Measurements from ENCODE around the gene GLI2. TPM values are rescaled to one million over a fixed set of nuclear protein-coding genes. Genes with fewer than 3 reads are reported as not detected.

GLI2 gene
- total RNA-seq, 1 experiment from 2014 or later: 4.0 TPM

- ATAC-seq (no peak), DNase-seq (no peak)
- peaks cover 1% of the 10 kb centered on the region for H3K4me1 ChIP-seq (ENCODE audit: insufficient read depth, low read length)
- H2AFZ ChIP-seq (ENCODE audit: low read length): no peak overlapping the region
- H3K9me3 ChIP-seq (ENCODE audit: low read length): no peaks in the 10 kb centered on the region
- no TSS peak for BruUV-seq (replicated peaks)
- intact Hi-C loops (cut with micrococcal nuclease): no loop called here
- H3K36me3 ChIP-seq (ENCODE audit: low read depth, low read length): no peaks in the 10 kb centered on the region
- no peaks in the 10 kb centered on the region for H3F3A ChIP-seq (ENCODE audit: low read length, unreplicated experiment)
- POLR2A ChIA-PET (ENCODE audit: unreplicated experiment): no interaction called here
- TF ChIP-seq EZH2phosphoT487 (IDR thresholded peaks at IDR 0.05; ENCODE audit: borderline replicate concordance, low read length) (no peak), EZH2 (IDR thresholded peaks at IDR 0.05; ENCODE audit: low read length, unreplicated experiment) (no peak), CTCF (conservative IDR thresholded peaks at IDR 0.05; ENCODE audit: low read depth, low read length) (no peak)
- H3K27ac ChIP-seq (ENCODE audit: low read length): no peak overlapping the region
- no peak overlapping the region for H3K4me3 ChIP-seq (ENCODE audit: low read length)
- no peaks in the 10 kb centered on the region for H4K20me1 ChIP-seq (ENCODE audit: low read length)
- no peaks in the 10 kb centered on the region for H3K9me2 ChIP-seq (replicated peaks; ENCODE audit: low read length)
- H3K9ac ChIP-seq (ENCODE audit: low read length): no peak overlapping the region
- no peaks in the 10 kb centered on the region for H3K79me2 ChIP-seq (ENCODE audit: low read length)
- CTCF ChIA-PET: no interaction called here
- no peaks in the 10 kb centered on the region for H3K27me3 ChIP-seq (ENCODE audit: low read length)
- no peak overlapping the region for H3K4me2 ChIP-seq (ENCODE audit: low read length)
Observed at GRCh38 chr2:120716641-120717585, 18.8 kb upstream of the GLI2 start.

- Histone ChIP-seq H3K27ac (ENCODE audit: low read length) (no peak overlapping the region), H3K9me2 (replicated peaks; ENCODE audit: low read length) (no peaks in the 10 kb centered on the region), H3K4me2 (ENCODE audit: low read length) (no peak overlapping the region), H3K4me1 (ENCODE audit: insufficient read depth, low read length) (peaks cover 16% of the 10 kb centered on the region), H3K27me3 (ENCODE audit: low read length) (no peaks in the 10 kb centered on the region), H3K36me3 (ENCODE audit: low read depth, low read length) (no peaks in the 10 kb centered on the region), H3F3A (ENCODE audit: low read length, unreplicated experiment) (no peaks in the 10 kb centered on the region), H3K79me2 (ENCODE audit: low read length) (no peaks in the 10 kb centered on the region), H2AFZ (ENCODE audit: low read length) (no peak overlapping the region), H3K9me3 (ENCODE audit: low read length) (no peaks in the 10 kb centered on the region), H4K20me1 (ENCODE audit: low read length) (no peaks in the 10 kb centered on the region), H3K9ac (ENCODE audit: low read length) (no peak overlapping the region), H3K4me3 (ENCODE audit: low read length) (no peak overlapping the region)
- no peak for TF ChIP-seq CTCF (conservative IDR thresholded peaks at IDR 0.05; ENCODE audit: low read depth, low read length)
- no peak for TF ChIP-seq EZH2 (IDR thresholded peaks at IDR 0.05; ENCODE audit: low read length, unreplicated experiment)
- TF ChIP-seq EZH2phosphoT487 (IDR thresholded peaks at IDR 0.05; ENCODE audit: borderline replicate concordance, low read length): no peak
- ATAC-seq: no peak
- intact Hi-C loops (cut with micrococcal nuclease): no loop called here
- no TSS peak for BruUV-seq (replicated peaks)
- no peak for DNase-seq
- ChIA-PET CTCF (no interaction called here), POLR2A (ENCODE audit: unreplicated experiment) (no interaction called here)
Observed at GRCh38 chr2:120719491-120719890, 16.2 kb upstream of the GLI2 start.

DNA sequence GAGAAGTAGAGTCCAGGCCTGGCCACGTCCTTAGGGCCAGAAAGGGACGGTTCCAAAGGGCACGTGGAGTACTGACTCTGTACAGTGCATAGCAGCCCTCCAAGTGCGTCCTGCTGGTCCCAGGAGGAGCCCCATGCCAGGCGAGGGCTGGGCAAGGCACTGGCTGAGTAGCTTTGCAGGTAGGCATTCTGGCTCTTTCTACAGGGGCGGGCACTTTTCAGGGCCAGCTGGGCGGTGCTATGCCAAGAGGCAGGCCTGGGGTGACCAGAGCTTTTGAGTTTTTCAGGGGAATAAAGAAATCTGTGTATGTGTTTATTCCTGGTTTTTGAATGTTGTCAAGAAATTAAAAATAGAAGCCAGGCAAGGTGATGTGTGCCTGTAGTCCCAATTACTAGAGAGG, 15.4 kb upstream of the GLI2 start:
- peaks cover 16% of the 10 kb centered on the region for H3K4me1 ChIP-seq (ENCODE audit: insufficient read depth, low read length)
- H2AFZ ChIP-seq (ENCODE audit: low read length): no peak overlapping the region
- no TSS peak for BruUV-seq (replicated peaks)
- DNase-seq: no peak
- H3K9ac ChIP-seq (ENCODE audit: low read length): no peak overlapping the region
- ChIA-PET POLR2A (ENCODE audit: unreplicated experiment) (no interaction called here), CTCF (no interaction called here)
- H3K9me3 ChIP-seq (ENCODE audit: low read length): no peaks in the 10 kb centered on the region
- ATAC-seq: no peak
- H3K4me3 ChIP-seq (ENCODE audit: low read length): no peak overlapping the region
- no peaks in the 10 kb centered on the region for H3K36me3 ChIP-seq (ENCODE audit: low read depth, low read length)
- no peak overlapping the region for H3K27ac ChIP-seq (ENCODE audit: low read length)
- no peaks in the 10 kb centered on the region for H3K9me2 ChIP-seq (replicated peaks; ENCODE audit: low read length)
- no peak for TF ChIP-seq EZH2phosphoT487 (IDR thresholded peaks at IDR 0.05; ENCODE audit: borderline replicate concordance, low read length)
- no peak for TF ChIP-seq CTCF (conservative IDR thresholded peaks at IDR 0.05; ENCODE audit: low read depth, low read length)
- no peak for TF ChIP-seq EZH2 (IDR thresholded peaks at IDR 0.05; ENCODE audit: low read length, unreplicated experiment)
- no peaks in the 10 kb centered on the region for H3F3A ChIP-seq (ENCODE audit: low read length, unreplicated experiment)
- no peaks in the 10 kb centered on the region for H3K79me2 ChIP-seq (ENCODE audit: low read length)
- H3K4me2 ChIP-seq (ENCODE audit: low read length): no peak overlapping the region
- intact Hi-C loops (cut with micrococcal nuclease): no loop called here
- no peaks in the 10 kb centered on the region for H4K20me1 ChIP-seq (ENCODE audit: low read length)
- no peaks in the 10 kb centered on the region for H3K27me3 ChIP-seq (ENCODE audit: low read length)

Measured in PC-3 (cell line).